Kidney (tissue), 14 donors: ENCODE results near the gene RIN2. TPM values are rescaled to one million over a fixed set of nuclear protein-coding genes. Genes with fewer than 3 reads are reported as not detected.

Experiments used
- DNase-seq, 5 donors: peaks; one replicate each; pipeline ENCODE4 v3.0.0-alpha.2; 2013 to 2020
- FAIRE-seq: peaks from 2 replicates; lab custom pipeline; 2012; peaks lifted over from hg19 to GRCh38; lab: Jason Lieb, UNC
- H3K27ac ChIP-seq, 2 donors: one replicate each; pipeline ENCODE4 v1.7.0; 2013; ENCODE audit warnings: low read depth in 2 of 2, low read length in 2 of 2, inconsistent platforms in 1 of 2
- H3K27me3 ChIP-seq: one replicate; pipeline ENCODE4 v1.7.1; 2013; ENCODE audit warnings: low read length, inconsistent platforms; ENCODE audit not compliant: control insufficient read depth, insufficient read depth
- H3K36me3 ChIP-seq, 3 donors: one replicate each; pipeline versions ENCODE4 v1.7.0 to v1.7.1; 2013; ENCODE audit warnings: low read length in 3 of 3, control low read depth in 1 of 3, inconsistent platforms in 1 of 3; ENCODE audit not compliant: insufficient read depth in 3 of 3, control insufficient read depth in 2 of 3
- H3K4me1 ChIP-seq, 3 donors: one replicate each; pipeline versions ENCODE4 v1.7.0 to v1.7.1; 2013; ENCODE audit warnings: low read length in 3 of 3, inconsistent platforms in 1 of 3, low read depth in 1 of 3; ENCODE audit not compliant: control insufficient read depth in 2 of 3, insufficient read depth in 2 of 3
- H3K4me3 ChIP-seq, 3 donors: one replicate each; pipeline versions ENCODE4 v1.7.0 to v1.8.1; 2013; ENCODE audit warnings: low read length in 3 of 3, control low read depth in 1 of 3, inconsistent platforms in 1 of 3
- H3K9ac ChIP-seq, 3 donors: one replicate each; pipeline versions ENCODE4 v1.7.0 to v1.7.1; 2013; ENCODE audit warnings: low read length in 3 of 3, control low read depth in 1 of 3, inconsistent platforms in 1 of 3
- H3K9me3 ChIP-seq, 3 donors: one replicate each; pipeline versions ENCODE4 v1.7.0 to v1.7.1; 2013; ENCODE audit warnings: low read length in 3 of 3, control low read depth in 1 of 3, inconsistent platforms in 1 of 3; ENCODE audit not compliant: control insufficient read depth in 2 of 3, insufficient read depth in 1 of 3
- intact Hi-C: fragments of 100-400 bp; cut with DNase I; formaldehyde crosslinking; loops from one replicate; pipeline ENCODE4 v1.11.1; 2022
- polyA plus RNA-seq: library from polyadenylated mRNA; stranded (reverse); fragments of 350-450 nt; fragmentation: Illumina TruSeq; extraction: RNeasy Lipid Tissue Mini Kit (QIAGEN cat#74804); gene quantifications from one replicate; pipeline ENCODE4 v1.2.3, GENCODE V29; 2014; ENCODE audit warnings: low read depth, low replicate concordance; ENCODE audit not compliant: insufficient read depth
- total RNA-seq: library from RNA; stranded (reverse); fragmentation: NEBNext Ultra II Directional; extraction: Animal tissue kit (Norgen Biotek cat#: 25700); gene quantifications from one replicate; pipeline ENCODE4 v1.2.1, GENCODE V29; 2021
- TF ChIP-seq, protein P1 (sequence below): IDR thresholded peaks from 3 replicates; pipeline ENCODE4 v1.5.1; 2012; ENCODE audit warnings: mild to moderate bottlenecking, moderate library complexity, borderline replicate concordance; ENCODE audit not compliant: insufficient read depth; ENCODE audit errors: extremely low read depth
- donor health status: control.
- donor health status: control.
- donor health status: control.
- donor health status: control.
- donor health status: control.
- donor health status: DM: yes; HTN: yes; CAD: no.
- donor health status: Normal renal cell carcinoma (clear cell type).

Gene RIN2
- total and polyA plus RNA-seq, 2 donors from 2014 or later, result 20.2 to 109 TPM

DNA sequence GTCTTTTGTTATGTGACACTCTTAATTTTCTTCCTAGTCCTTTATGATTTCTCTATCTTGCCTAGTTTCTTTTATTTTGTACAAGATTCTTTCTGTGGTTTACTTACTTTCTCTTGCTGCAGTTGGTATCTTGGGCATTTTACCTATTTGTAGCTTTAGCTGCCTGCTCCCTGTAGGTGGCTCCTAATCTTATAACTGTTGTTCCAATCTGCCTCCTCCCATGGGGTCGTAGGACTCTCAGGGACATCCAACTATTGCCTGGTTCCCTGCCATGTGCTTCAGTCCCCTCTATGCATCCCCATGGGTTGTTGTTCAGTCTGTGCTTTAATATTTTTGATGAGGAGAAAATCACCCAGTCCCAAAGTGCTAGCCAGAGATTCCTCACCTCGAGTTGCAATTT lies 31.4 kb downstream of the RIN2 start:
- no peak for FAIRE-seq
- TF ChIP-seq, protein P1, sequence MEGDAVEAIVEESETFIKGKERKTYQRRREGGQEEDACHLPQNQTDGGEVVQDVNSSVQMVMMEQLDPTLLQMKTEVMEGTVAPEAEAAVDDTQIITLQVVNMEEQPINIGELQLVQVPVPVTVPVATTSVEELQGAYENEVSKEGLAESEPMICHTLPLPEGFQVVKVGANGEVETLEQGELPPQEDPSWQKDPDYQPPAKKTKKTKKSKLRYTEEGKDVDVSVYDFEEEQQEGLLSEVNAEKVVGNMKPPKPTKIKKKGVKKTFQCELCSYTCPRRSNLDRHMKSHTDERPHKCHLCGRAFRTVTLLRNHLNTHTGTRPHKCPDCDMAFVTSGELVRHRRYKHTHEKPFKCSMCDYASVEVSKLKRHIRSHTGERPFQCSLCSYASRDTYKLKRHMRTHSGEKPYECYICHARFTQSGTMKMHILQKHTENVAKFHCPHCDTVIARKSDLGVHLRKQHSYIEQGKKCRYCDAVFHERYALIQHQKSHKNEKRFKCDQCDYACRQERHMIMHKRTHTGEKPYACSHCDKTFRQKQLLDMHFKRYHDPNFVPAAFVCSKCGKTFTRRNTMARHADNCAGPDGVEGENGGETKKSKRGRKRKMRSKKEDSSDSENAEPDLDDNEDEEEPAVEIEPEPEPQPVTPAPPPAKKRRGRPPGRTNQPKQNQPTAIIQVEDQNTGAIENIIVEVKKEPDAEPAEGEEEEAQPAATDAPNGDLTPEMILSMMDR, result no peak
- Histone ChIP-seq H3K36me3 (peaks cover 0 to 2% (median 0%) of the 10 kb centered on the region in 3 donors), H3K27ac (no peak overlapping the region), H3K4me1 (peaks cover 0 to 17% (median 12%) of the 10 kb centered on the region in 3 donors), H3K27me3 (no peaks in the 10 kb centered on the region), H3K9me3 (peaks cover 0 to 4% (median 0%) of the 10 kb centered on the region in 3 donors), H3K4me3 (no peak overlapping the region), H3K9ac (no peak overlapping the region)
- DNase-seq, result no peak
- intact Hi-C loops, result loop anchor here (10.0 kb wide), 2 partner anchors 95 to 205 kb away; no protein-coding TSS in a partner anchor

DNA sequence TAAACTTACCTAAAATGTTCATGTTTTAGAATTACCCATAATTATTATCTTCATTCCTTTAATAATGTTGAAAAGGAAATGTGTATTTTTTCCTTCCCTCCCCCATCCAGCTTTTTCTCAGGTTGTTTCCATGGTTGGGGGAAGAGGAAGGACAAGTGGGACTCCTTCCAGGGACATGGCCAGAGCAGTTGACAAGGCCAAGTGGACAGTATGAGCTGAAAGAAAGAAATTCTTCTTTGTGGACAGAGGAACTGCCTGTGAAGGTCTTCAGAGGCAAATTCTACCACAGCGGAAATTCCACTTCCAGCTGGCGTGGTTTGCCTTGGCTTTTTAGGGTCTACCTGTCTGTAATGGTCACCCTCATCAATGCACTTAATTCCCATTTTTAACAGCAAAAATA lies 33.8 kb downstream of the RIN2 start:
- intact Hi-C loops, result no loop called here
- no peaks in the 10 kb centered on the region for H3K27me3 ChIP-seq
- no peak for DNase-seq
- no peak overlapping the region for H3K4me3 ChIP-seq
- peaks cover 0 to 2% (median 0%) of the 10 kb centered on the region in 3 donors for H3K36me3 ChIP-seq
- no peak overlapping the region for H3K9ac ChIP-seq
- H3K27ac ChIP-seq, result no peak overlapping the region
- peaks cover 0 to 4% (median 0%) of the 10 kb centered on the region in 3 donors for H3K9me3 ChIP-seq
- FAIRE-seq, result no peak
- no peaks in the 10 kb centered on the region for H3K4me1 ChIP-seq
- TF ChIP-seq, protein P1, result no peak

DNA sequence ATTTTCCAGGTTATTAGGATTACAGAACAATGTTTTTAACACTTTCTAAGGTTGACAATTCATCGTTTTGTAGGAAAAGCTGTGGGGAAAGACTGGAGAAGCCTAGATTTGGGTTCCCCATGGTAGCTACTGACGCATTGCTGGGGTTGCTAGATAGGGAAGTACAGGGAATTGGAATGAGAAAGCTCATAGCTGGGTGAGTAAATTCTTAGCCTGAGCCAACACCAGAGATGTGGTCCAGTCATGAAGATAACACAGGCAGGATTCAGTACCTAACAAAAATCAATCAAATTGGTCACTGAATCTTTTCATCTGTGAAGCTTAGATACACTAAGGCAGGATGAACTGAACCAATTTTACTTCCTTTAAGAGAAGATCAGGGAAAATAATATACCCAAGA lies 35.7 kb downstream of the RIN2 start:
- no peak overlapping the region for H3K27ac ChIP-seq
- no peaks in the 10 kb centered on the region for H3K4me1 ChIP-seq
- no peaks in the 10 kb centered on the region for H3K27me3 ChIP-seq
- TF ChIP-seq, protein P1, result no peak
- DNase-seq (no peak), FAIRE-seq (no peak)
- H3K9me3 ChIP-seq, result peaks cover 0 to 2% (median 0%) of the 10 kb centered on the region in 3 donors
- no peak overlapping the region for H3K9ac ChIP-seq
- peaks cover 0 to 2% (median 0%) of the 10 kb centered on the region in 3 donors for H3K36me3 ChIP-seq
- no peak overlapping the region for H3K4me3 ChIP-seq
- intact Hi-C loops, result no loop called here

DNA sequence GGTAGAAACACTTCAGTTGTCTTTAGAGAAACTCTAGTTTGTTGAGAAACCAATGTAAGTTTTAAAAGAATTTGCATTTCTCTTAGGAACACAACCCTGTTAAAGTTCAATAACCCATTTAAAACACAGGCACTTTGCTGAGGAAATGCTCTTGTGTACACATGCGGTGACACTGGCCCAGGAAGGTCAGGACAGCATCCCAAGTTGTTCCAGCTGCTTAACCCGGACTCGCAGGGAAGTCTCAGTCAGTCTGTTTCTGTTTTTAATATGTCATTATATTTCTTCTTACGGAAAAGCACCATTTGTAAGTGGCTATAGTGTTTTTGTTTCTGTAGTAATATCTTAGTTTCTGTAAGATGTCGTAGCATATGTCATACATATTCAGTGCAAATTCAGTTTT lies 36.9 kb downstream of the RIN2 start:
- H3K4me1 ChIP-seq, result no peaks in the 10 kb centered on the region
- DNase-seq (peak in 2 of 5 donors; percentile 61 to 81), FAIRE-seq (no peak)
- no peak overlapping the region for H3K27ac ChIP-seq
- H3K4me3 ChIP-seq, result no peak overlapping the region
- intact Hi-C loops, result no loop called here
- no peak overlapping the region for H3K9ac ChIP-seq
- peaks cover 0 to 6% (median 5%) of the 10 kb centered on the region in 3 donors for H3K36me3 ChIP-seq
- TF ChIP-seq, protein P1, result no peak
- H3K9me3 ChIP-seq, result no peaks in the 10 kb centered on the region
- H3K27me3 ChIP-seq, result no peaks in the 10 kb centered on the region
